ENCODE results near the gene NDUFAB1. TPM values are rescaled to one million over a fixed set of nuclear protein-coding genes. Genes with fewer than 3 reads are reported as not detected.

NDUFAB1 gene
- total RNA-seq, 2 experiments from 2014 or later, result 152 to 153 TPM

GRCh38 chr16:23580391-23580790 is 15.7 kb downstream of the NDUFAB1 start:
- peaks cover 21% of the 10 kb centered on the region for H3K36me3 Mint-ChIP-seq
- no peak overlapping the region for H3K27ac Mint-ChIP-seq

GRCh38 chr16:23579371-23579770 is 16.7 kb downstream of the NDUFAB1 start:
- H3K27me3 Mint-ChIP-seq, result no peaks in the 10 kb centered on the region
- CTCF ChIA-PET, result no interaction called here
- DNase-seq, result no peak
- no peaks in the 10 kb centered on the region for H3K4me1 Mint-ChIP-seq (ENCODE audit: low read depth)
- POLR2A ChIA-PET, result interaction anchor here (0.6 kb wide), 1 partner anchor 258 kb away, joined by 4 read pairs; no protein-coding TSS in a partner anchor
- H3K27ac Mint-ChIP-seq, result no peak overlapping the region
- intact Hi-C loops (cut with micrococcal nuclease), result no loop called here
- H3K9me3 Mint-ChIP-seq, result no peaks in the 10 kb centered on the region
- peaks cover 20% of the 10 kb centered on the region for H3K36me3 Mint-ChIP-seq
- no peak overlapping the region for H3K4me3 Mint-ChIP-seq

More at GRCh38 chr16:23580391-23580790, 15.7 kb downstream of the NDUFAB1 start:
- Mint-ChIP-seq H3K4me3 (no peak overlapping the region), H3K27me3 (no peaks in the 10 kb centered on the region), H3K4me1 (ENCODE audit: low read depth) (no peaks in the 10 kb centered on the region), H3K9me3 (no peaks in the 10 kb centered on the region)
- POLR2A ChIA-PET, result no interaction called here
- intact Hi-C loops (cut with micrococcal nuclease), result no loop called here
- no peak for DNase-seq
- CTCF ChIA-PET, result no interaction called here

GRCh38 chr16:23578101-23578830 is 17.9 kb downstream of the NDUFAB1 start:
- intact Hi-C loops (cut with micrococcal nuclease), result no loop called here
- H3K27ac Mint-ChIP-seq, result no peak overlapping the region
- no peaks in the 10 kb centered on the region for H3K27me3 Mint-ChIP-seq
- H3K4me1 Mint-ChIP-seq (ENCODE audit: low read depth), result no peaks in the 10 kb centered on the region
- no peak overlapping the region for H3K4me3 Mint-ChIP-seq
- H3K36me3 Mint-ChIP-seq, result peaks cover 17% of the 10 kb centered on the region
- CTCF ChIA-PET, result no interaction called here
- H3K9me3 Mint-ChIP-seq, result no peaks in the 10 kb centered on the region
- POLR2A ChIA-PET, result no interaction called here
- DNase-seq, result no peak

- Mint-ChIP-seq H3K4me3 (no peak overlapping the region), H3K27me3 (no peaks in the 10 kb centered on the region), H3K27ac (no peak overlapping the region), H3K9me3 (no peaks in the 10 kb centered on the region), H3K36me3 (peaks cover 18% of the 10 kb centered on the region), H3K4me1 (ENCODE audit: low read depth) (no peaks in the 10 kb centered on the region)
- CTCF ChIA-PET, result no interaction called here
- no peak for DNase-seq
- POLR2A ChIA-PET, result no interaction called here
- intact Hi-C loops (cut with micrococcal nuclease), result no loop called here
These were observed 18.6 kb downstream of the NDUFAB1 start for GRCh38 chr16:23577493-23577892.

GRCh38 chr16:23575834-23576233 is 20.3 kb downstream of the NDUFAB1 start:
- intact Hi-C loops (cut with micrococcal nuclease), result no loop called here

GRCh38 chr16:23573817-23574216 is 22.3 kb downstream of the NDUFAB1 start:
- CTCF ChIA-PET, result no interaction called here
- Mint-ChIP-seq H3K27me3 (no peaks in the 10 kb centered on the region), H3K36me3 (peaks cover 21% of the 10 kb centered on the region), H3K4me1 (ENCODE audit: low read depth) (peaks cover 2% of the 10 kb centered on the region), H3K9me3 (no peaks in the 10 kb centered on the region), H3K4me3 (no peak overlapping the region), H3K27ac (no peak overlapping the region)
- POLR2A ChIA-PET, result no interaction called here
- intact Hi-C loops (cut with micrococcal nuclease), result no loop called here
- no peak for DNase-seq

More at GRCh38 chr16:23575834-23576233, 20.3 kb downstream of the NDUFAB1 start:
- no peaks in the 10 kb centered on the region for H3K27me3 Mint-ChIP-seq
- peaks cover 27% of the 10 kb centered on the region for H3K36me3 Mint-ChIP-seq
- no peaks in the 10 kb centered on the region for H3K4me1 Mint-ChIP-seq (ENCODE audit: low read depth)
- H3K4me3 Mint-ChIP-seq, result no peak overlapping the region
- no peak overlapping the region for H3K27ac Mint-ChIP-seq
- no peak for DNase-seq
- POLR2A ChIA-PET, result interaction anchor here (0.7 kb wide), 1 partner anchor 13 kb away, joined by 3 read pairs; no protein-coding TSS in a partner anchor
- no peaks in the 10 kb centered on the region for H3K9me3 Mint-ChIP-seq
- CTCF ChIA-PET, result interaction anchor here (1.0 to 1.2 kb wide), 2 partner anchors 21 to 142 kb away, joined by 3 read pairs; no protein-coding TSS in a partner anchor

GRCh38 chr16:23572394-23572793 is 23.7 kb downstream of the NDUFAB1 start:
- ChIA-PET CTCF (interaction anchor here (0.9 kb wide), 1 partner anchor 14 kb away, joined by 3 read pairs; the partner anchor contains the start of gene UBFD1), POLR2A (no interaction called here)
- H3K27ac Mint-ChIP-seq, result no peak overlapping the region
- no peak for DNase-seq
- H3K9me3 Mint-ChIP-seq, result no peaks in the 10 kb centered on the region
- peaks cover 27% of the 10 kb centered on the region for H3K36me3 Mint-ChIP-seq
- peaks cover 2% of the 10 kb centered on the region for H3K4me1 Mint-ChIP-seq (ENCODE audit: low read depth)
- intact Hi-C loops (cut with micrococcal nuclease), result no loop called here
- no peak overlapping the region for H3K4me3 Mint-ChIP-seq
- H3K27me3 Mint-ChIP-seq, result no peaks in the 10 kb centered on the region

- intact Hi-C loops (cut with micrococcal nuclease), result no loop called here
- Mint-ChIP-seq H3K27me3 (no peaks in the 10 kb centered on the region), H3K27ac (no peak overlapping the region), H3K36me3 (peaks cover 30% of the 10 kb centered on the region), H3K4me1 (ENCODE audit: low read depth) (peaks cover 2% of the 10 kb centered on the region), H3K4me3 (no peak overlapping the region), H3K9me3 (no peaks in the 10 kb centered on the region)
- ChIA-PET CTCF (interaction anchor here (0.9 kb wide), 1 partner anchor 14 kb away, joined by 3 read pairs; the partner anchor contains the start of gene UBFD1), POLR2A (interaction anchor here (1.4 kb wide), 1 partner anchor 14 kb away, joined by 3 read pairs; the partner anchor contains the start of genes EARS2 and UBFD1)
- no peak for DNase-seq
These were observed 24.2 kb downstream of the NDUFAB1 start for GRCh38 chr16:23571895-23572294.

GRCh38 chr16:23570992-23571632 is 25.0 kb downstream of the NDUFAB1 start:
- CTCF ChIA-PET, result no interaction called here
- POLR2A ChIA-PET, result interaction anchor here (1.4 kb wide), 1 partner anchor 14 kb away, joined by 3 read pairs; the partner anchor contains the start of genes EARS2 and UBFD1
- H3K4me3 Mint-ChIP-seq, result no peak overlapping the region

GRCh38 chr16:23567602-23568001 is 28.5 kb downstream of the NDUFAB1 start:
- Mint-ChIP-seq H3K4me1 (ENCODE audit: low read depth) (peaks cover 2% of the 10 kb centered on the region), H3K4me3 (no peak overlapping the region), H3K27me3 (no peaks in the 10 kb centered on the region), H3K9me3 (no peaks in the 10 kb centered on the region), H3K27ac (no peak overlapping the region), H3K36me3 (peaks cover 50% of the 10 kb centered on the region)
- ChIA-PET CTCF (no interaction called here), POLR2A (no interaction called here)
- no peak for DNase-seq
- intact Hi-C loops (cut with micrococcal nuclease), result no loop called here

More at GRCh38 chr16:23570992-23571632, 25.0 kb downstream of the NDUFAB1 start:
- Mint-ChIP-seq H3K27ac (no peak overlapping the region), H3K36me3 (peaks cover 33% of the 10 kb centered on the region), H3K27me3 (no peaks in the 10 kb centered on the region), H3K9me3 (no peaks in the 10 kb centered on the region), H3K4me1 (ENCODE audit: low read depth) (peaks cover 2% of the 10 kb centered on the region)
- intact Hi-C loops (cut with micrococcal nuclease), result no loop called here
- DNase-seq, result no peak

- H3K4me1 Mint-ChIP-seq (ENCODE audit: low read depth), result peaks cover 2% of the 10 kb centered on the region
- H3K4me3 Mint-ChIP-seq, result no peak overlapping the region
- H3K27me3 Mint-ChIP-seq, result no peaks in the 10 kb centered on the region
- peaks cover 53% of the 10 kb centered on the region for H3K36me3 Mint-ChIP-seq
- DNase-seq, result no peak
- intact Hi-C loops (cut with micrococcal nuclease), result no loop called here
- no peaks in the 10 kb centered on the region for H3K9me3 Mint-ChIP-seq
- ChIA-PET CTCF (no interaction called here), POLR2A (no interaction called here)
- no peak overlapping the region for H3K27ac Mint-ChIP-seq
These were observed 29.4 kb downstream of the NDUFAB1 start for GRCh38 chr16:23566724-23567123.

GRCh38 chr16:23564575-23565363 is 31.3 kb downstream of the NDUFAB1 start:
- ChIA-PET CTCF (no interaction called here), POLR2A (interaction anchor here (0.5 kb wide), 1 partner anchor 68 kb away, joined by 3 read pairs; no protein-coding TSS in a partner anchor)
- intact Hi-C loops (cut with micrococcal nuclease), result no loop called here
- Mint-ChIP-seq H3K4me1 (ENCODE audit: low read depth) (peaks cover 14% of the 10 kb centered on the region), H3K9me3 (no peaks in the 10 kb centered on the region), H3K36me3 (peaks cover 46% of the 10 kb centered on the region), H3K27ac (no peak overlapping the region), H3K4me3 (no peak overlapping the region), H3K27me3 (no peaks in the 10 kb centered on the region)
- DNase-seq, result no peak
